Neural crest cell (in vitro differentiated cells): ENCODE data around the gene SMOC1. TPM values are rescaled to one million over a fixed set of nuclear protein-coding genes. Genes with fewer than 3 reads are reported as not detected.
"Not testable (repeated sequence)": the region's sequence is repeated elsewhere in the genome, so short reads cannot be mapped to it uniquely, and the experiment has no call there.

ENCODE experiments used
- DNase-seq: peaks from one replicate; pipeline ENCODE4 v3.0.0; 2021; ENCODE audit warnings: low read depth, mixed read lengths, low spot score
- H3K27ac Mint-ChIP-seq: one replicate; pipeline ENCODE4 v1.8.0; 2021; ENCODE audit warnings: mild to moderate bottlenecking, mixed read lengths; ENCODE audit not compliant: unreplicated experiment
- H3K27me3 Mint-ChIP-seq: 2 replicates; pipeline ENCODE4 v1.8.0; 2021; ENCODE audit warnings: low read depth, mild to moderate bottlenecking, mixed read lengths
- H3K36me3 Mint-ChIP-seq: 2 replicates; pipeline ENCODE4 v1.8.0; 2021; ENCODE audit warnings: low read depth, mild to moderate bottlenecking, mixed read lengths
- H3K4me1 Mint-ChIP-seq: 2 replicates; pipeline ENCODE4 v1.8.0; 2021; ENCODE audit warnings: mixed read lengths
- H3K4me3 Mint-ChIP-seq: one replicate; pipeline ENCODE4 v1.8.0; 2021; ENCODE audit warnings: mild to moderate bottlenecking, mixed read lengths
- H3K9me3 Mint-ChIP-seq: 2 replicates; pipeline ENCODE4 v1.8.0; 2021; ENCODE audit warnings: mixed read lengths
- total RNA-seq: library from RNA; stranded (reverse); gene quantifications from 2 replicates; pipeline ENCODE4 v1.2.1, GENCODE V29; 2021
- TF ChIP-seq, protein P1 (sequence below): fragments of 200-600 bp; sonication (generic); conservative IDR thresholded peaks from 2 replicates; pipeline ENCODE4 v1.5.0; 2021; ENCODE audit warnings: antibody characterized with exemption, mild to moderate bottlenecking

Gene SMOC1
- total RNA-seq, 1 donor from 2014 or later = 203 TPM

DNA sequence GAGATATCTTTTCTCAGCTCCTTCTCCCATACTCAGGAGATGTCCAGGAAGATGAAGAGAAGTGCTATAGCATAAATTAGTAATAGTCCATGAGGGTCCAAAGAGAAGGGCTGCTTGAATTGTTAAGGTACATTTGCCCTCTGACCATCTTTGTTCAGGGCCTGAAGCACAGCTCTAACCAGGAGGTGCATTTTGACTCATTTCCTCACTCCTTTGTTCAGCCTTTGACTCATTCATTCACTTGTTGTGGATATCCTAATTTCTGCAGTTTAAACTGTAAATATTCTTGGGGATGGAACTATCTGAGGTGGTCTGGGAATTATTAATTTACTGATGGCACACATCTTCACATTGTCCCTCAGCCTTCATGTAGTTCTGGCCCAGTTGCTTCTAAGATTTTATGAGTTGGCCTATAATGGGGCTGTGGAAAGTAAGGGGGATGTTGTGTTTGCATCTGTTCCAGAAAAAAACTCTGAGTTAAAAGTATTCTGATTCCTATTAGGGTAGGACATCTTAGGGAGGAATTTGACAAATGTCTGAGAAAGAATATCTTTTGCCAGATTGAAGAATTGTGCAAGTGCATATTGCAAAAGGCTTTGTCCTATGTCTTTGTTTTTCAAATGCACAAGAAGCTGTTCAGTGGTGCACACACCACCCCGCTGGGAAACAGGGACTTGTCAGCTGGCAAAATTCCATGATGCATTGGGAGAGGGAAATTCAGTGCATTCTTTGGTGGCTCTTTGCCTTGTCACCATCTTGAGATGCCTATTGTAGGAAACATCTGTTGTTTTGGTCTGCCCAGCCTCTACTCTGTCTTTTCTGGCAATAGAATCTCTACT lies 22.1 kb downstream of the SMOC1 start:
- Mint-ChIP-seq H3K9me3 (peaks cover 12% of the 10 kb centered on the region), H3K27me3 (no peaks in the 10 kb centered on the region), H3K27ac (no peak overlapping the region), H3K4me3 (no peak overlapping the region), H3K36me3 (peaks cover 51% of the 10 kb centered on the region), H3K4me1 (peaks cover 27% of the 10 kb centered on the region)
- TF ChIP-seq, protein P1, sequence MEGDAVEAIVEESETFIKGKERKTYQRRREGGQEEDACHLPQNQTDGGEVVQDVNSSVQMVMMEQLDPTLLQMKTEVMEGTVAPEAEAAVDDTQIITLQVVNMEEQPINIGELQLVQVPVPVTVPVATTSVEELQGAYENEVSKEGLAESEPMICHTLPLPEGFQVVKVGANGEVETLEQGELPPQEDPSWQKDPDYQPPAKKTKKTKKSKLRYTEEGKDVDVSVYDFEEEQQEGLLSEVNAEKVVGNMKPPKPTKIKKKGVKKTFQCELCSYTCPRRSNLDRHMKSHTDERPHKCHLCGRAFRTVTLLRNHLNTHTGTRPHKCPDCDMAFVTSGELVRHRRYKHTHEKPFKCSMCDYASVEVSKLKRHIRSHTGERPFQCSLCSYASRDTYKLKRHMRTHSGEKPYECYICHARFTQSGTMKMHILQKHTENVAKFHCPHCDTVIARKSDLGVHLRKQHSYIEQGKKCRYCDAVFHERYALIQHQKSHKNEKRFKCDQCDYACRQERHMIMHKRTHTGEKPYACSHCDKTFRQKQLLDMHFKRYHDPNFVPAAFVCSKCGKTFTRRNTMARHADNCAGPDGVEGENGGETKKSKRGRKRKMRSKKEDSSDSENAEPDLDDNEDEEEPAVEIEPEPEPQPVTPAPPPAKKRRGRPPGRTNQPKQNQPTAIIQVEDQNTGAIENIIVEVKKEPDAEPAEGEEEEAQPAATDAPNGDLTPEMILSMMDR = no peak
- no peak for DNase-seq

DNA sequence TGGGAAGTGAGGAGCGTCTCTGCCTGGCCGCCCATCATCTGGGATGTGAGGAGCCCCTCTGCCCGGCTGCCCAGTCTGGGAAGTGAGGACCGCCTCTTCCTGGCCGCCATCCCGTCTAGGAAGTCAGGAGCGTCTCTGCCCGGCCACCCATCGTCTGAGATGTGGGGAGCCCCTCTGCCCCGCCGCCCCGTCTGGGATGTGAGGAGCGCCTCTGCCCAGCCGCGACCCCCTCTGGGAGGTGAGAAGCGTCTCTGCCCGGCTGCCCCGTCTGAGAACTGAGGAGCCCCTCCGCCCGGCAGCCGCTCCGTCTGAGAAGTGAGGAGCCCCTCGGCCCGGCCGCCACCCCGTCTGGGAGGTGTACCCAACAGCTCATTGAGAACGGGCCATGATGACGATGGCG lies 23.8 kb downstream of the SMOC1 start:
- H3K9me3 Mint-ChIP-seq, H3K27me3 Mint-ChIP-seq, H3K27ac Mint-ChIP-seq, H3K4me3 Mint-ChIP-seq, DNase-seq: not testable (repeated sequence)
- peaks cover 33% of the 10 kb centered on the region for H3K4me1 Mint-ChIP-seq
- H3K36me3 Mint-ChIP-seq = peaks cover 36% of the 10 kb centered on the region

DNA sequence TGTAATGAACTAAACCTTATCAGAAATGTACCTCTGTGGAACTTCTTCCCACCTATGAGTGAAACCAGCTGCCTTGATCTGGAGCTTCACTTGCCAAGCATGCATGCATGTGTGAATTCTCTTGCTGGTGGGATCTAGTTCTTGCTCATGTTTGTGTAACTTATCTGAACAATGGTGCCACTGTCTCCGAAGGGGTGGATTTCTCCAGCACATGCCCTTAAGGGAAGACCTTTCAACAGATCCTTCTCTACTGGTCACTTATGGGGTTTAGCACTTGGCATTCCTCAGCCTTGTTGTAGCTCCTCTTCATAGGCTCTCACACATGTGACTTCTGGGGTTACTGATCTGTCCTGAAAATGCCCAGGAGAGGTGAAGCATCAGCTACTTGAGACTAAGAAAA lies 25.0 kb downstream of the SMOC1 start:
- Mint-ChIP-seq H3K27me3 (no peaks in the 10 kb centered on the region), H3K27ac (peak overlapping the region; percentile 36), H3K4me3 (no peak overlapping the region), H3K4me1 (peaks cover 34% of the 10 kb centered on the region), H3K36me3 (peaks cover 26% of the 10 kb centered on the region), H3K9me3 (no peaks in the 10 kb centered on the region)
- DNase-seq = no peak
- TF ChIP-seq, protein P1 = no peak

DNA sequence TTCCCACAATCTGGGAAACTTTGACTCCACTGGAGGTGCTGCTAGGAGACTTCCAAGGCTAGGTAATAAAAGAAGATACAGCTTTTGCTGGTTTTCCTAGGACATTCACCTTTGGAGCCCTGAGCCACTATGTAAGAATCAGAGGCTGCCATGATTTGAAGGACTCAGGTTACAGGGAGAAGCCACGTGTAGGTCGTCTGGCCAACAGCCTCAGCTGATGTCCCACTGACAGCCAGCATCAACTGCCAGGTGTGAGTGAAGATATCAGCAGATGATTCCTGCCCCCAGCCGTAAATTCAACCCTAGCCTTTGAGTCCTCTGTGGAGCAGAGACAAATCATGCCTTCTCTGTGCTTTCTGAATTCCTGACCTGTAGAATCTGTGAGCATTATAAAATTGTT lies 27.0 kb downstream of the SMOC1 start:
- H3K4me1 Mint-ChIP-seq = peaks cover 46% of the 10 kb centered on the region
- H3K36me3 Mint-ChIP-seq = peaks cover 15% of the 10 kb centered on the region
- H3K27me3 Mint-ChIP-seq = no peaks in the 10 kb centered on the region
- H3K4me3 Mint-ChIP-seq = no peak overlapping the region
- peaks cover 2% of the 10 kb centered on the region for H3K9me3 Mint-ChIP-seq
- H3K27ac Mint-ChIP-seq = no peak overlapping the region
- no peak for DNase-seq
- TF ChIP-seq, protein P1 = no peak

DNA sequence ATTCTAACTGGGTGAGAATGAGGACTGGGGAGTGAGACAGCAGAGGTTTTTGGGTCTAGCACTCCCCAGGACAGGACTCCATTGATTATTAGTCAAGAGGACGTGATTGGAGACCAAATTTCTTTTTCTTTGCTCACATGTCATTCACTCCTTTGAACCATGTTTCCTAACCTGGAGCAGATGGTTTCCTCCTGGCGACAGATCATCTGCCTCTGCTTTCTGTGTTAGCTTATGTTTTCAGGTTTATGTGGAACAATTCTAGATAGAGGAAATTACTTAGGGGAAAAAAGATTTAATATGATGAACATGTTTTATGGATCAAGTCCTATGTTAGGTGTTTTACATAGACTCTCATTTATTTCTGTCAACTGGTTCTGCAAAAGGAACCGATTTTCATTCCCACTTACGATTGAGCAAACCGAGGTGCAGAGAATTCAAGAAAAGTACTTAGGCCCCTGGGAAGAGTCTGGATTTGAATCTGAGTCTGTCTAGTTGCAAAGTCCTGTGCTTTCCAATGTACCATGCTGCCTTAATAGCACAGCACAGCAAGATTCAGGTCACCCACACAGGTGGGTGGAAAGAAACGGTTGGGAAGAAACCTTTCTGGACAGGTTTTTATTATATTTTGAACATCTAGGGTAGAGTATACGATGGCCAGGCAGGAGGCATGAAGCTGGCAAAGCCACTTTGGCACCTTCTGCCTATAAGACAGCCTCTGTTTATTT lies 30.8 kb downstream of the SMOC1 start:
- Mint-ChIP-seq H3K9me3 (peaks cover 2% of the 10 kb centered on the region), H3K36me3 (peaks cover 2% of the 10 kb centered on the region), H3K4me3 (no peak overlapping the region), H3K4me1 (peaks cover 50% of the 10 kb centered on the region), H3K27me3 (no peaks in the 10 kb centered on the region), H3K27ac (no peak overlapping the region)
- TF ChIP-seq, protein P1 = no peak
- no peak for DNase-seq

DNA sequence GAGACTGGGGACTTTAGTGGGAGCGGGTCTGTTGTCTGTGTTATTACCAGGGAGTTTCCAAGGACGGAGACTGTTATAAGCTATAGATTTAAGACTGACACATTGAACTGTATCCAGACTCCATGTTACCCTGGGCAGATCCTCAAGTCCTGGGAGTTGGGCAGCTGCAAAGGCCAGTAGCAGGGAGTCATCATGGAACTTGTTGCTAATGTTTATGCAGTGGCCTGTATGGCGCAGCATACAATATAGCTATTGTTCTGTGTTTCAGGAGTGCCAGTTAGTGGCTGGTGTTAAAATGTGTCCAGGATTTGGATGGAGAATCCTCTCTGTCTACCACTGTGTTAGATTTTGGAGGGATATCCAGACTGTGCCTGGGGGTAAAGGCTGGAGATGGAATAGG lies 31.7 kb downstream of the SMOC1 start:
- no peak overlapping the region for H3K4me3 Mint-ChIP-seq
- TF ChIP-seq, protein P1 = no peak
- peaks cover 2% of the 10 kb centered on the region for H3K9me3 Mint-ChIP-seq
- H3K36me3 Mint-ChIP-seq = peaks cover 8% of the 10 kb centered on the region
- DNase-seq = no peak
- H3K27me3 Mint-ChIP-seq = no peaks in the 10 kb centered on the region
- H3K4me1 Mint-ChIP-seq = peaks cover 59% of the 10 kb centered on the region
- H3K27ac Mint-ChIP-seq = no peak overlapping the region
